GM12865 (cell line): ENCODE results near the gene PUS1.

Experiments used
- DNase-seq: peaks from one replicate; pipeline ENCODE4 v3.0.0; 2010; ENCODE audit warnings: low read depth
- H3K4me3 ChIP-seq: 2 replicates; pipeline ENCODE4 v1.5.1; 2011; ENCODE audit warnings: mild to moderate bottlenecking, low read depth, low read length, control low read depth
- CTCF ChIP-seq: IDR thresholded peaks from 2 replicates; pipeline ENCODE4 v1.5.1; 2011; ENCODE audit warnings: low read length, control low read depth, low read depth, inconsistent platforms; ENCODE audit not compliant: insufficient read depth; ENCODE audit errors: missing control alignments

Gene PUS1

GRCh38 chr12:131918311-131919050 lies 10.6 kb upstream of the PUS1 start:
- no peak for DNase-seq

GRCh38 chr12:131919051-131919347 lies 10.1 kb upstream of the PUS1 start:
- no peak overlapping the region for H3K4me3 ChIP-seq
- TF ChIP-seq CTCF: no peak
- no peak for DNase-seq

More at GRCh38 chr12:131918311-131919050, 10.6 kb upstream of the PUS1 start:
- no peak overlapping the region for H3K4me3 ChIP-seq
- TF ChIP-seq CTCF: no peak

GRCh38 chr12:131919366-131920156 lies 9.5 kb upstream of the PUS1 start:
- no peak for DNase-seq
- no peak overlapping the region for H3K4me3 ChIP-seq
- TF ChIP-seq CTCF: no peak

GRCh38 chr12:131920157-131920508 lies 8.9 kb upstream of the PUS1 start:
- no peak for TF ChIP-seq CTCF
- H3K4me3 ChIP-seq: no peak overlapping the region
- DNase-seq: no peak

GRCh38 chr12:131920902-131921840 lies 7.9 kb upstream of the PUS1 start:
- no peak for TF ChIP-seq CTCF

GRCh38 chr12:131921866-131922769 lies 7.0 kb upstream of the PUS1 start:
- no peak for DNase-seq
- H3K4me3 ChIP-seq: no peak overlapping the region
- no peak for TF ChIP-seq CTCF

More at GRCh38 chr12:131920902-131921840, 7.9 kb upstream of the PUS1 start:
- DNase-seq: no peak
- H3K4me3 ChIP-seq: no peak overlapping the region
